ENCODE results near the gene MBD2. TPM values are rescaled to one million over a fixed set of nuclear protein-coding genes. Genes with fewer than 3 reads are reported as not detected.
A peak's percentile ranks its signal among the peaks of the same experiment; 100 is the strongest.
"Not testable (repeated sequence)": the region's sequence is repeated elsewhere in the genome, so short reads cannot be mapped to it uniquely, and the experiment has no call there.

Gene MBD2
- total RNA-seq, 1 donor, result 9.2 TPM

GRCh38 chr18:54155412-54155811 lies 69.1 kb downstream of the MBD2 start:
- no peak for DNase-seq (ENCODE audit: low read depth in 2 of 3, low spot score in 2 of 3)

- no peak for DNase-seq (ENCODE audit: low read depth in 2 of 3, low spot score in 2 of 3)
Observed at GRCh38 chr18:54154231-54154630, 70.2 kb downstream of the MBD2 start.

GRCh38 chr18:54151376-54151775 lies 73.1 kb downstream of the MBD2 start:
- DNase-seq (ENCODE audit: low read depth in 2 of 3, low spot score in 2 of 3), result no peak

GRCh38 chr18:54150226-54150625 lies 74.2 kb downstream of the MBD2 start:
- DNase-seq (ENCODE audit: low read depth in 2 of 3, low spot score in 2 of 3), result no peak

GRCh38 chr18:54149078-54149697 lies 75.3 kb downstream of the MBD2 start:
- DNase-seq (ENCODE audit: low read depth in 2 of 3, low spot score in 2 of 3), result peak in 1 of 3 donors; percentile 9

GRCh38 chr18:54148678-54149077 lies 75.8 kb downstream of the MBD2 start:
- no peak for DNase-seq (ENCODE audit: low read depth in 2 of 3, low spot score in 2 of 3)

- no peak for DNase-seq (ENCODE audit: low read depth in 2 of 3, low spot score in 2 of 3)
Observed at GRCh38 chr18:54148151-54148550, 76.3 kb downstream of the MBD2 start.

GRCh38 chr18:54147439-54147838 lies 77.0 kb downstream of the MBD2 start:
- no peak for DNase-seq (ENCODE audit: low read depth in 2 of 3, low spot score in 2 of 3)

GRCh38 chr18:54141041-54141608 lies 83.3 kb downstream of the MBD2 start:
- no peak for DNase-seq (ENCODE audit: low read depth in 2 of 3, low spot score in 2 of 3)

- DNase-seq (ENCODE audit: low read depth in 2 of 3, low spot score in 2 of 3), result no peak
Observed at GRCh38 chr18:54140641-54141040, 83.8 kb downstream of the MBD2 start.

GRCh38 chr18:54135216-54135615 lies 89.3 kb downstream of the MBD2 start:
- no peak for DNase-seq (ENCODE audit: low read depth in 2 of 3, low spot score in 2 of 3)

- DNase-seq (ENCODE audit: low read depth in 2 of 3, low spot score in 2 of 3), result no peak
Observed at GRCh38 chr18:54134053-54134452, 90.4 kb downstream of the MBD2 start.

GRCh38 chr18:54130631-54131030 lies 93.8 kb downstream of the MBD2 start:
- no peak for DNase-seq (ENCODE audit: low read depth in 2 of 3, low spot score in 2 of 3)

GRCh38 chr18:54130177-54130576 lies 94.3 kb downstream of the MBD2 start:
- DNase-seq (ENCODE audit: low read depth in 2 of 3, low spot score in 2 of 3), result no peak

- no peak for DNase-seq (ENCODE audit: low read depth in 2 of 3, low spot score in 2 of 3)
Observed at GRCh38 chr18:54129448-54130067, 94.9 kb downstream of the MBD2 start.

GRCh38 chr18:54127759-54128378 lies 96.6 kb downstream of the MBD2 start:
- peak in 2 of 3 donors; percentile 29 to 68 for DNase-seq (ENCODE audit: low read depth in 2 of 3, low spot score in 2 of 3)

GRCh38 chr18:54125429-54125828 lies 99.0 kb downstream of the MBD2 start:
- peak in 1 of 3 donors; percentile 54 for DNase-seq (ENCODE audit: low read depth in 2 of 3, low spot score in 2 of 3)

- DNase-seq (ENCODE audit: low read depth in 2 of 3, low spot score in 2 of 3), result not testable (repeated sequence)
Observed at GRCh38 chr18:54123720-54124440, 100.6 kb downstream of the MBD2 start.

- peak in 2 of 3 donors; percentile 39 to 73 for DNase-seq (ENCODE audit: low read depth in 2 of 3, low spot score in 2 of 3)
Observed at GRCh38 chr18:54119524-54120019, 104.9 kb downstream of the MBD2 start.

GRCh38 chr18:54117853-54118773 lies 106.4 kb downstream of the MBD2 start:
- no peak for DNase-seq (ENCODE audit: low read depth in 2 of 3, low spot score in 2 of 3)

Data from hematopoietic multipotent progenitor cell (in vitro differentiated cells).